Measurements from ENCODE around the gene SLC27A5. TPM values are rescaled to one million over a fixed set of nuclear protein-coding genes. Genes with fewer than 3 reads are reported as not detected.
"Not testable (repeated sequence)": the region's sequence is repeated elsewhere in the genome, so short reads cannot be mapped to it uniquely, and the experiment has no call there.

Gene SLC27A5
- total and polyA plus RNA-seq, 9 donors: 2.5 to 5.7 (median 4.2) TPM

DNA sequence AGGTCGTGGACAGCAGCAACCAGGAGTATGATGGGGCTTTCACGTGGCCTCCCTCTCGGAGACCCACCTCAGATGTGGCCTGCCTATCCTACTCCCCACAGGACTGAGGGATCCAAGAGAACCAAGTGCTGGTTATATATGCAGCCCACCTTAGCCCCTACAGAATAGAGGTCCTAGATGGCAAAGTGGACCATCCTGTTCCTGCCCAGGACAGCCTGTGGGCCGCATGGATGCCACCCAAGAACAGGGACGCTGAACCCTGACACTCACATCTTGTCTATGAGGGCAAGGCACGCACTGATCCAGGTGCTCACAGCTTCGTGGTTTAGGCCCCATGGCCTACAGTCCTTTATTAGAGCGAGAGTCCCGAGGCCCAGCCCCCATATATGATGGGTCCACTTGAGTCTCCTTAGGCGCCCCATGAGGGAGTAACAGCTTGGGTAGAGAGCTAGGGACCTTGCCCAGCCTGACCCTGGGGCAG, 1.5 kb upstream of the SLC27A5 start:
- Histone ChIP-seq H3K27ac (ENCODE audit: low read length) (no peak overlapping the region), H3K9me3 (replicated peaks; ENCODE audit: control insufficient read depth, low read depth, low read length) (no peaks in the 10 kb centered on the region), H3K4me1 (ENCODE audit: control insufficient read depth, insufficient read depth, low read length) (peaks cover 22% of the 10 kb centered on the region), H3K4me3 (ENCODE audit: low read length) (no peak overlapping the region), H3K36me3 (ENCODE audit: control insufficient read depth, insufficient read depth, low read length) (peaks cover 35% of the 10 kb centered on the region), H3K27me3 (ENCODE audit: control insufficient read depth, insufficient read depth, low read length) (no peaks in the 10 kb centered on the region)
- DNase-seq: no peak
- 93% methylated on average over 6 of the region's 10 CpGs for WGBS (ENCODE audit: insufficient coverage)

DNA sequence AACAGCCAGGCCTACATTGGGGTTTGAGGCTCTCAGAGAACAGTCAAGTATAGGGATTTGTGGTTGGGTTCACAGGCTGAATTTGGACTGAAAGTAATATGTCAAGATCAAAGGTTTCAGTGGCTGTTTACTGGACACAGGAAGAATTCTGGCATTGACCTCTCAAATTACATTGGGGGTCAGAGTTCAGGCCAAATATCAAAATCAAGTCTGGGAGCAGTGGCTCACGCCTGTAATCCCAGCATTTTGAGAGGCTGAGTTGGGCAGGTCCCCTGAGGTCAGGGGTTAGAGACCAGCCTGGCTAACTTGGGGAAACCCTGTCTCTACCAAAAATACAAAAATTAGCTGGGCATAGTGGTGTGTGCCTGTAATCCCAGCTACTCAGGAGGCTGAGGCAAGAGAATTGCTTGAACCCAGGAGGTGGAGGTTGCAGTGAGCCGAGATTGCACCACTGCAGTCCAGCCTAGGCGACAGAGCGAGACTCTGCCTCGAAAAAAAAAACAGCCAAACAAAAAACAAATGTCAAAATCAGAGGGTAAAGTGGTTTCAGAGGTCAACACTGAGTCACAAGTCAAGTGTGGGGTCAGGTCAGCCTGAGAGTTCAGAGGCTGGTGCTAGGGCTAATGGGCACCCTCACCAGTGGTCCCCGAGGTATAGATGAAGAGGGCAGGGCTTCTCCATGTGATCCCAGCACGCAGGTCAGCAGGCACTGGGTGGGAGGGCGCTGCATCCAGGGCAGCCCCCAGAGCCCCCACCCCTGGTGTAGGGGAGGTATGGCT, 1.5 kb downstream of the SLC27A5 start:
- WGBS (ENCODE audit: insufficient coverage): 54% methylated on average over 2 of the region's 8 CpGs

DNA sequence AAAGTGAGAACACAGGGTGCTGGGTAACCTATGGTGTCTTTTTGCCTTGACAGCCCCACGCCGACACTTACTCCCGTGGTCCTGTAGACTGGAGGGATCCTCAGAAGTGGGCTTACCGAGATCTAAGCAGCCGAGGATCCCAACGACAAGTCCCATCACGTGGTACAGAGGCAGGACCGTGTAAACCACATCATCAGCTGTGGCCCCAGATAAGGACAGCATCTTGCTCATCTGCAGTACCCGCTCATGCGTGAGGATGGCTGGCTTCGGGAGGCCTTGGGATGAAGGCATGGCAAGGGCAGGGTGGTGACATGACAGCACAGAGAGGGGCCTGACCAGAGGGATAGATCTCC, 2.1 kb downstream of the SLC27A5 start:
- peaks cover 3% of the 10 kb centered on the region for H3K9me3 ChIP-seq (replicated peaks; ENCODE audit: control insufficient read depth, low read depth, low read length)
- peaks cover 13% of the 10 kb centered on the region for H3K36me3 ChIP-seq (ENCODE audit: control insufficient read depth, insufficient read depth, low read length)
- no peak overlapping the region for H3K4me3 ChIP-seq (ENCODE audit: low read length)
- DNase-seq: no peak
- H3K27me3 ChIP-seq (ENCODE audit: control insufficient read depth, insufficient read depth, low read length): no peaks in the 10 kb centered on the region
- no peak overlapping the region for H3K27ac ChIP-seq (ENCODE audit: low read length)
- peaks cover 5% of the 10 kb centered on the region for H3K4me1 ChIP-seq (ENCODE audit: control insufficient read depth, insufficient read depth, low read length)
- WGBS (ENCODE audit: insufficient coverage): 80% methylated on average over 11 of the region's 11 CpGs

More for the DNA sequence above, 1.5 kb downstream of the SLC27A5 start:
- no peak for DNase-seq
- peaks cover 14% of the 10 kb centered on the region for H3K36me3 ChIP-seq (ENCODE audit: control insufficient read depth, insufficient read depth, low read length)
- no peak overlapping the region for H3K4me3 ChIP-seq (ENCODE audit: low read length)
- no peak overlapping the region for H3K27ac ChIP-seq (ENCODE audit: low read length)
- no peaks in the 10 kb centered on the region for H3K27me3 ChIP-seq (ENCODE audit: control insufficient read depth, insufficient read depth, low read length)
- H3K4me1 ChIP-seq (ENCODE audit: control insufficient read depth, insufficient read depth, low read length): peaks cover 6% of the 10 kb centered on the region
- H3K9me3 ChIP-seq (replicated peaks; ENCODE audit: control insufficient read depth, low read depth, low read length): peaks cover 3% of the 10 kb centered on the region

DNA sequence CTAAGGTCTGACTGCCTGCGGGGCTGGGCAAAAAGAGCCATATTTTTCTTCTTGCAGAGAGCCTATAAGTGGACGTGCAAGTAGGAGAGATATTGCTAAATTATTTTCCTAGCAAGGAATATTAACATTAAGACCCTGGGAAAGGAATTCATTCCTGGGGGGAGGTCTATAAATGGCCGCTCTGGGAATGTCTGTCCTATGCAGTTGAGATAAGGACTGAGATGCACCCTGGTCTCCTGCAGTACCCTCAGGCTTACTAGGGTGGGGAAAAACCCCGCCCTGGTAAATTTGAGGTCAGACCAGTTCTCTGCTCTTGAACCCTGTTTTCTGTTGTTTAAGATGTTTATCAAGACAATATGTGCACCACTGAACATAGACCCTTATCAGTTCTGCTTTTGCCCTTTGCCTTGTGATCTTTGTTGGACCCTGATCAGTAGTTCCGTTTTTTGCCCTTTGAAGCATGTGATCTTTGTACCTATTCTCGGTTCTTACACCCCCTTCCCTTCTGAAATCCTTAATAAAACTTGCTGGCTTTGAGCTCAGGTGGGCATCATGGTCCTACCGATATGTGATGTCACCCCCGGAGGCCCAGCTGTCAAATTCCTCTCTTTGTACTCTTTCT, 4.1 kb downstream of the SLC27A5 start:
- H3K36me3 ChIP-seq (ENCODE audit: control insufficient read depth, insufficient read depth, low read length); H3K27me3 ChIP-seq (ENCODE audit: control insufficient read depth, insufficient read depth, low read length); H3K4me1 ChIP-seq (ENCODE audit: control insufficient read depth, insufficient read depth, low read length); H3K4me3 ChIP-seq (ENCODE audit: low read length); H3K27ac ChIP-seq (ENCODE audit: low read length); H3K9me3 ChIP-seq (replicated peaks; ENCODE audit: control insufficient read depth, low read depth, low read length); DNase-seq: not testable (repeated sequence)
- 82% methylated on average over 3 of the region's 8 CpGs for WGBS (ENCODE audit: insufficient coverage)

DNA sequence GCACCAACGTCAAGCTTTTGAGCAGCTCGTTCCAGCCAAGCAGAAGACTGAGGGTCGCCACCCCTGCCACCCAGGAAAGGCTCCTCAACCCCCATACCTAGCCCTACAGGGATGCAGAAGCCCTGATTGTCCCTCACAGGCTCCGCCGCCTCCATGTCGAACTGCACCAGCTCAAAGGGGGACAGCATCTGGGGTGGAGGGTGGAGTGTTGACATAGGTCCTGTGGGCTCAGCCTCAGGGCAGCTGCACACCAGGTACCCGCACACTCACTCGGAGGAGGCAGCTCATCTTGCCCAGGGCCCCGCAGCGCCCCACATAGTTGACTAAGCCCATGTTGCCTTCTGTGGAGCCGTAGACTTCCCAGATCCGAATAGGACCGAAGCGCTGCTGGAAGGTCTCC, 11.6 kb downstream of the SLC27A5 start:
- H3K4me1 ChIP-seq (ENCODE audit: control insufficient read depth, insufficient read depth, low read length): peaks cover 22% of the 10 kb centered on the region
- no peak overlapping the region for H3K4me3 ChIP-seq (ENCODE audit: low read length)
- WGBS (ENCODE audit: insufficient coverage): 95% methylated on average over 12 of the region's 14 CpGs
- H3K36me3 ChIP-seq (ENCODE audit: control insufficient read depth, insufficient read depth, low read length): no peaks in the 10 kb centered on the region
- H3K27me3 ChIP-seq (ENCODE audit: control insufficient read depth, insufficient read depth, low read length): no peaks in the 10 kb centered on the region
- no peaks in the 10 kb centered on the region for H3K9me3 ChIP-seq (replicated peaks; ENCODE audit: control insufficient read depth, low read depth, low read length)
- no peak overlapping the region for H3K27ac ChIP-seq (ENCODE audit: low read length)
- DNase-seq: no peak

DNA sequence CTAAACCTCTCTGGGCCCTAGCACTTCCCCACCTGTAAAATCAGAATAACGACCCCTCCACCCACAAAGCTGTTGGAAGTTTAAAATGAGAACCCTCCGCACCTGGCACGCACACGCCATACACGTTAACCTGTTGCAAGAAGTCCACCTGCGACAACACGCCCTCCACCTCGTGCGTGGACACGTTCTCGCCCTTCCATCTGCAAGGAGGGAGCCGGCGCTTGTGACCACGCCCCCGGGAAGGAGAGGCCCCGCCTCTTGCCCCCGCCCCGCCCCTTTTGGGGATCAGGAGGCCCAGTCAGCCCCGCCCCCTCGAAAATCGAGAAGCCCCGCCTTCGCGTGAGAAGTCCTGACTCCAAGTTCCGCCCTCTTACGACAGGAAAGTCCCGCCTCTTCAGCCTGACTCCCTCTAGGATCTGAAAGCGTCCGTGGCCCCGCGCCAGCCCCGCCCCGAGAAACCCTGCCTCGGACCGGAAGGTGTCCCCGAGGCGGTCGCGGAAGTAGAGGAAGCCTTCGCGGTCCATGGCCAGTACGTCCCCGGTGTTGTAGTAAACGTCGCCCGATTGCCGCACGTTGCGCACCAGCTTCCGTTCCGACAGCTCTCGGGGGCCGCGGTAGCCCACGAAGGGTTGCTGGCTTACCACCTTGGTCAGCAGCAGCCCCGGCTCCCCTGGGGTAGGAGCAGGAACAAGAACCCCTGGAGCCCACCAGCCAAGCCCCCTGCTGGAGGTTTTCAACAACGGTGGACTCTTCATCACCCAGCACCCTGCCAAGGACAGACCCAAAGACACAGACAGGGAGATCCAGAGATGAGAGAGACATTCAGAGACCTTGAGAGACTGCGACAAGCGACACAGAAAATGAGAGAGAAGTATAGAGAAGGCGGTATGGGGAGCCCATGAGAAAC, 12.5 kb downstream of the SLC27A5 start:
- H3K27me3 ChIP-seq (ENCODE audit: control insufficient read depth, insufficient read depth, low read length): no peaks in the 10 kb centered on the region
- WGBS (ENCODE audit: insufficient coverage): under 1% methylated on average over 59 of the region's 60 CpGs
- DNase-seq: peak; percentile 99
- no peaks in the 10 kb centered on the region for H3K36me3 ChIP-seq (ENCODE audit: control insufficient read depth, insufficient read depth, low read length)
- H3K4me1 ChIP-seq (ENCODE audit: control insufficient read depth, insufficient read depth, low read length): peaks cover 22% of the 10 kb centered on the region
- H3K9me3 ChIP-seq (replicated peaks; ENCODE audit: control insufficient read depth, low read depth, low read length): no peaks in the 10 kb centered on the region
- peak overlapping the region; percentile 66 for H3K4me3 ChIP-seq (ENCODE audit: low read length)
- H3K27ac ChIP-seq (ENCODE audit: low read length): peak overlapping the region; percentile 89

DNA sequence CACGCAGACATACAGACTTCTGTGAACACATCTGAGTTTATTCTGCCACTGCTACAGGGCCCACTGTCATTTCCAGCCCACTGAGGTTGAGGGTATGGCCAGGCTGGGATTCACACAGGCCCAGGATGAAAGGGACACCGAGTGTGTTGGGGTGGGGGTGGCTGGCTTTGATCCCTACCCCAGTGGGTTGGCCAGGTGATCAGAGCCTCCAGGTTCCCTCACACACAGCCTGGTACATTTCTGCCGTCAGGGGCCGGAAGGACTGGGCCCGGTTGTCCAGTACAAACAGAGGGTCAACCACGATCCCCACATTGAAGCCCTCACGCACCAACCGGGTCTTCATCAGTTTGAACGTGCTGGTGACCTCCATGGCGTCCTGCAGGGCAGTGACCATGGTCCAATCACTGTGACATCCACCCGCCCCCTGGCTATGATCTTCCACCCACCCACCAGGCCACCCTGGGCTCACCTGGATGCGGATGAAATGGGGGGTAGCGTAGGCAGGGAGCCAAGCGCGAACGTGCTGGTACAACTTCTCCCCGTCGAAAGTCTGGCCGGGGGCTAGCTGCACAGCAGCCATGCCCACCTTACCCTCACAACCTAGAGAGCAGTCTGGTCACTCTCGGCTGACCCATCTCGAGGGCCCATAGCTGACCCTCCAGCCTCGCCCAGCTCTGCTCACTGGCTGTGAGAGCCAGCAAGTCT, 13.3 kb downstream of the SLC27A5 start:
- peaks cover 22% of the 10 kb centered on the region for H3K4me1 ChIP-seq (ENCODE audit: control insufficient read depth, insufficient read depth, low read length)
- 62% methylated on average over 19 of the region's 22 CpGs for WGBS (ENCODE audit: insufficient coverage)
- peak; percentile 31 for DNase-seq
- peak overlapping the region; percentile 56 for H3K27ac ChIP-seq (ENCODE audit: low read length)
- no peaks in the 10 kb centered on the region for H3K36me3 ChIP-seq (ENCODE audit: control insufficient read depth, insufficient read depth, low read length)
- H3K4me3 ChIP-seq (ENCODE audit: low read length): peak overlapping the region; percentile 66
- no peaks in the 10 kb centered on the region for H3K9me3 ChIP-seq (replicated peaks; ENCODE audit: control insufficient read depth, low read depth, low read length)
- no peaks in the 10 kb centered on the region for H3K27me3 ChIP-seq (ENCODE audit: control insufficient read depth, insufficient read depth, low read length)

DNA sequence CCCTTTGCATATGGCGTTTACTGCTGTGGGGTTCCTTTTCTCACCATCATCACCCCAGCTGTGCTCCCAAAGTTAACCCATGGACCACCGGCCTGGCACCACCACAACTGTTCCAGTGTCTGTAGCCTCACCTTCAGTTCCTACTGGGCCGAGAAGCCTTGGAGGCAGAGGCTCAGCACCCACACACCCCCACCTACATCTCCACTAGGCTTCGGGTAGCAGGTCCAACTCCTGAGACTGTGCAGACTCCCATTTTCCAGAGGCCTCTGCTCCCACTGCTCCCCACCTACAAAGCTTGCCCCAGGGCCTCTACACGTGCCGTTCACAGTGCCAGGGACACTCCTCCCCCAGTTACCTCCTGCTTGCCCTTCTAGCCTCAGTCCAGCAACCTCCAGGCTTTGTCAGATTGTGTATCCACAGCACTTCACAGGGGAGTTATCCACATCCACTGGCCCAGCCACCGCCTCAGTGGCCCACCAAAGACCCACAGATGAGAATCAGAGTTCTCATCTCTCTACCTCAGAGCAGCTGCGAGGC, 14.1 kb downstream of the SLC27A5 start:
- Histone ChIP-seq H3K4me3 (ENCODE audit: low read length) (no peak overlapping the region), H3K9me3 (replicated peaks; ENCODE audit: control insufficient read depth, low read depth, low read length) (no peaks in the 10 kb centered on the region), H3K27me3 (ENCODE audit: control insufficient read depth, insufficient read depth, low read length) (no peaks in the 10 kb centered on the region), H3K4me1 (ENCODE audit: control insufficient read depth, insufficient read depth, low read length) (peaks cover 22% of the 10 kb centered on the region), H3K27ac (ENCODE audit: low read length) (no peak overlapping the region), H3K36me3 (ENCODE audit: control insufficient read depth, insufficient read depth, low read length) (no peaks in the 10 kb centered on the region)
- DNase-seq: peak; percentile 11
- 76% methylated on average over 8 of the region's 8 CpGs for WGBS (ENCODE audit: insufficient coverage)

DNA sequence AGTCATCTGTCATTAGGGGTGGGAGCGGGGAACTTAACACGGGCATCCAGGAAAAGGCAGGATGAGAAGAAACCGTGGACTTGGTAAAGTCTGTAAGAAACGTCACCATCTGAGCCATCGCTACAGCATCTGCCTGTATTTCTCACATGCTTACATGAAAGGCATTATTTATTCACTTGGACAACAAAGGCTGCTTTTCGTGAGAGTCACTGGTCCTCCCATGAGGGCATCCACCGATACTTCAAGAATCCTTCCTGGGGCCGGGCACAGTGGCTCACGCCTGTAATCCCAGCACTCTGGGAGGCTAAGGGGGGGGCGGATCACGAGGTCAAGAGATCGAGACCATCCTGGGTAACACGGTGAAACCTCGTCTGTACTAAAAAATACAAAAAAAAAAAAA, 19.5 kb downstream of the SLC27A5 start:
- Histone ChIP-seq H3K27ac (ENCODE audit: low read length) (no peak overlapping the region), H3K27me3 (ENCODE audit: control insufficient read depth, insufficient read depth, low read length) (no peaks in the 10 kb centered on the region), H3K4me1 (ENCODE audit: control insufficient read depth, insufficient read depth, low read length) (no peaks in the 10 kb centered on the region), H3K36me3 (ENCODE audit: control insufficient read depth, insufficient read depth, low read length) (no peaks in the 10 kb centered on the region), H3K9me3 (replicated peaks; ENCODE audit: control insufficient read depth, low read depth, low read length) (no peaks in the 10 kb centered on the region), H3K4me3 (ENCODE audit: low read length) (no peak overlapping the region)
- WGBS (ENCODE audit: insufficient coverage): 88% methylated on average over 8 of the region's 14 CpGs
- DNase-seq: no peak

Data from muscle of leg (tissue), 11 donors.